K562 (cell line): ENCODE measurements around the gene EMC6. TPM values are rescaled to one million over a fixed set of nuclear protein-coding genes. Genes with fewer than 3 reads are reported as not detected.

Experiments
- ATAC-seq: fragments of 200-7000 bp; cut with Tn5 transposase; 3 replicates; pipeline ENCODE4 v1.9.1; 2020; ENCODE audit warnings: moderate library complexity
- BruUV-seq: library from RNA; stranded (reverse); fragments of 400-500 nt; replicated peaks from 2 replicates; lab custom pipeline; 2021; lab: Mats Ljungman, UMichigan
- CTCF ChIA-PET: fragments of 300-600 bp; formaldehyde crosslinking; extraction: SDS; loops from one replicate; lab custom pipeline; 2021; ENCODE audit warnings: low intra/inter-chr PET ratio; lab: Yijun Ruan, JAX
- POLR2A ChIA-PET: fragments of 300-600, 350-650 bp; sonication (Branson Sonifier 250); formaldehyde crosslinking; extraction: SDS; loops from one replicate; lab custom pipeline; 2021; ENCODE audit warnings: antibody characterized with exemption, inconsistent platforms; lab: Yijun Ruan, JAX
- DNase-seq, 4 experiments: peaks; one replicate each; pipeline versions ENCODE4 v3.0.0 to v3.0.0-alpha.2; 2011 to 2018; ENCODE audit warnings: low spot score in 3 of 4, mixed read lengths in 3 of 4; ENCODE audit errors: extremely low read depth in 1 of 4
- FAIRE-seq: peaks from 2 replicates; lab custom pipeline; 2011; peaks lifted over from hg19 to GRCh38; lab: Jason Lieb, UNC
- H2AFZ ChIP-seq: 2 replicates; pipeline ENCODE4 v1.6.0; 2011; ENCODE audit warnings: low read depth, low read length, control low read depth, inconsistent platforms
- H3K27ac ChIP-seq: fragments of 200-600 bp; 3 replicates; pipeline ENCODE4 v1.8.0; 2011; ENCODE audit warnings: low read depth, mild to moderate bottlenecking, control low read depth, inconsistent platforms, low read length, moderate library complexity, mixed read lengths; ENCODE audit errors: extremely low read depth
- H3K27me3 ChIP-seq, 2 experiments: fragments of 300-600 bp in 1 of 2; 2 replicates in 1 of 2; 3 replicates in 1 of 2; pipeline versions ENCODE4 v1.6.0 to v1.8.0; 2011; ENCODE audit warnings: inconsistent platforms in 2 of 2, low read length in 2 of 2, mild to moderate bottlenecking in 1 of 2, mixed read lengths in 1 of 2, moderate library complexity in 1 of 2; ENCODE audit not compliant: control insufficient read depth in 2 of 2, insufficient read depth in 2 of 2
- H3K36me3 ChIP-seq: fragments of 300-600 bp; 3 replicates; pipeline ENCODE4 v1.8.0; 2011; ENCODE audit warnings: mild to moderate bottlenecking, low read length, inconsistent platforms; ENCODE audit not compliant: control insufficient read depth, insufficient read depth
- H3K4me1 ChIP-seq, 2 experiments: fragments of 200-600 bp in 1 of 2; replicated peaks in 1 of 2; 2 replicates in 1 of 2; 3 replicates in 1 of 2; pipeline versions ENCODE4 v1.5.1 to v1.8.0; 2011; ENCODE audit warnings: inconsistent platforms in 2 of 2, low read length in 2 of 2, mild to moderate bottlenecking in 1 of 2, mixed read lengths in 1 of 2, moderate library complexity in 1 of 2; ENCODE audit not compliant: control insufficient read depth in 2 of 2, insufficient read depth in 2 of 2
- H3K4me2 ChIP-seq: 2 replicates; pipeline ENCODE4 v1.6.1; 2011; ENCODE audit warnings: low read length, control low read depth, inconsistent platforms, mixed read lengths; ENCODE audit not compliant: insufficient read depth
- H3K4me3 ChIP-seq: fragments of 200-600 bp; sonication (generic), shearing (Covaris generic); 2 replicates; pipeline ENCODE4 v1.5.1; 2016; ENCODE audit warnings: control low read depth, inconsistent platforms
- H3K79me2 ChIP-seq: fragments of 200-600 bp; 3 replicates; pipeline ENCODE4 v1.8.0; 2011; ENCODE audit warnings: low read length, inconsistent platforms; ENCODE audit not compliant: control insufficient read depth, insufficient read depth
- H3K9ac ChIP-seq, 2 experiments: 2 replicates each; pipeline versions ENCODE4 v1.6.0 to v1.6.1; 2011; ENCODE audit warnings: low read depth in 2 of 2, low read length in 2 of 2, control low read depth in 1 of 2, inconsistent platforms in 1 of 2, mild to moderate bottlenecking in 1 of 2, mixed read lengths in 1 of 2; ENCODE audit not compliant: insufficient read depth in 1 of 2
- H3K9me1 ChIP-seq: one replicate; pipeline ENCODE4 v1.6.0; 2011; ENCODE audit warnings: inconsistent platforms, mild to moderate bottlenecking, low read length, moderate library complexity; ENCODE audit not compliant: control insufficient read depth, insufficient read depth
- H3K9me3 ChIP-seq: replicated peaks from 2 replicates; pipeline ENCODE4 v1.5.1; 2011; ENCODE audit warnings: low read depth, low read length, inconsistent platforms; ENCODE audit not compliant: control insufficient read depth, insufficient read depth
- H4K20me1 ChIP-seq: replicated peaks from 2 replicates; pipeline ENCODE4 v1.6.1; 2011; ENCODE audit warnings: low read length, inconsistent platforms, mixed read lengths; ENCODE audit not compliant: control insufficient read depth, insufficient read depth
- MNT ChIP-seq, 2 experiments: fragments of 450-650 bp; conservative IDR thresholded peaks; 2 replicates each; pipeline ENCODE4 v1.6.1; 2017; ENCODE audit warnings: mild to moderate bottlenecking in 2 of 2, moderate library complexity in 2 of 2
- POLR2AphosphoS5 ChIP-seq: IDR thresholded peaks from 2 replicates; pipeline ENCODE4 v1.6.1; 2011; ENCODE audit warnings: mild to moderate bottlenecking, low read depth, low read length, moderate library complexity; ENCODE audit not compliant: control insufficient read depth, insufficient read depth
- SMARCA4 ChIP-seq: fragments of 450-650 bp; IDR thresholded peaks from 2 replicates; pipeline ENCODE4 v1.6.1; 2016
- TEAD1 ChIP-seq, 2 experiments: fragments of 450-650 bp in 1 of 2; sonication (generic) in 1 of 2; formaldehyde crosslinking; IDR thresholded peaks; 2 replicates each; pipeline versions ENCODE4 v1.4.0 to v1.8.0; 2020 to 2022; ENCODE audit warnings: mild to moderate bottlenecking in 2 of 2, missing genetic modification reagents in 1 of 2
- UBTF ChIP-seq, 2 experiments: IDR thresholded peaks; 2 replicates each; pipeline ENCODE4 v1.6.1; 2012; ENCODE audit warnings: improper control_type of control experiment in 2 of 2, low read depth in 2 of 2, low read length in 2 of 2, borderline replicate concordance in 1 of 2
- ZFP91 ChIP-seq: sonication (generic); formaldehyde crosslinking; IDR thresholded peaks from 2 replicates; pipeline ENCODE4 v1.8.0; 2022; ENCODE audit warnings: mild to moderate bottlenecking, missing genetic modification reagents
- ZNF436 ChIP-seq: fragments of 250-450, 450-650 bp; sonication (Bioruptor Pico); formaldehyde crosslinking; IDR thresholded peaks from 2 replicates; pipeline ENCODE4 v1.7.0; 2020; ENCODE audit warnings: mild to moderate bottlenecking
- WGBS: fragments of 100-300 bp; shearing (Covaris generic); methylation state at CpG from one replicate; pipeline ENCODE4 v1.1.6; 2016; ENCODE audit warnings: low coverage, mixed read lengths; ENCODE audit not compliant: insufficient coverage; ENCODE audit errors: missing lambda C conversion rate; 5-methylcytosine and 5-hydroxymethylcytosine counted together
- in situ Hi-C: fragments of 300-500 bp; cut with MboI; formaldehyde crosslinking; loops from 4 replicates; pipeline ENCODE4 v1.15.0; 2018; ENCODE audit warnings: inconsistent platforms, mixed read lengths
- intact Hi-C: fragments of 100-400 bp; cut with micrococcal nuclease; formaldehyde crosslinking; loops from 2 replicates; pipeline ENCODE4 v1.14.2; 2022
- polyA plus RNA-seq, 8 experiments: library from polyadenylated mRNA; depleted of rRNA in 4 of 8; stranded (reverse) in 5 of 8; unstranded in 3 of 8; fragments of >200 nt; fragmentation: Nextera tagmentation in 2 of 8; fragmentation: Illumina TruSeq in 1 of 8; extraction: Ambion mirVana in 2 of 8; extraction: Trizol in 1 of 8; gene quantifications; 2 replicates each; pipeline versions ENCODE4 v1.2.1 to v1.2.3, GENCODE V29; 2011 to 2014; ENCODE audit warnings: inconsistent platforms in 1 of 8, missing spikeins in 1 of 8
- total RNA-seq, 7 experiments: library from RNA; depleted of rRNA in 6 of 7; stranded (reverse); fragments of >200 nt in 6 of 7; fragmentation: Illumina TruSeq in 2 of 7; extraction: Trizol in 2 of 7; gene quantifications; 2 replicates each; pipeline versions ENCODE4 v1.2.1 to v1.2.3, GENCODE V29; 2011 to 2021; ENCODE audit warnings: low replicate concordance in 1 of 7
- TF ChIP-seq, protein P1 (sequence below): fragments of 200-400 bp; formaldehyde crosslinking; IDR thresholded peaks from 2 replicates; pipeline ENCODE4 v1.6.1; 2017; ENCODE audit warnings: mild to moderate bottlenecking, low read depth, low read length, moderate library complexity

Gene EMC6
- total and polyA plus RNA-seq, 9 of the 15 experiments (the other 6 are each of a cell fraction or from before 2014, with no cell fraction given): 2.9 to 136 (median 24.9) TPM

DNA sequence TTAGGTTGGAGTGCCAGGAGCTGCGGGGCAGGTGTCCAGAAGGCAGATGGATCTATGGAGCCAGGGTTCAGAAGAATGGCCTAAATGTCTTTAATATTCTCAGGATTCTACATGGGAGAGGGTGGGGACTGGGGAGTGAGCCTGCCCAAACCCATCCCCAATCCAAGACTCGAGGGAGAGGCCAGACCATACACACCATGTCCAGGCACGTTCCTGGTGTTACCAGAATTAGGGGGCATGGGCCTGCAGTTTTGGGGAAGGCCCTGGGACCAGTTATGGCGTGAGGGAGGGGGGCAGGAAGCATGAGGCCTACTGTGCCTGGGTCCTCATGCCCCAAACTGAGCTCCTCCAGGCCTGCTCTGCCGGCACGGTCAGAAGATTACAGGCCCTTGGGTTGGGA lies 2.1 kb upstream of the EMC6 start (continued):
- TF ChIP-seq UBTF (IDR thresholded peaks at IDR 0.05; ENCODE audit: borderline replicate concordance in 1 of 2, low read depth in 2 of 2, low read length in 2 of 2) (no peak), ZFP91 (CRISPR knock-in tag) (no peak)

DNA sequence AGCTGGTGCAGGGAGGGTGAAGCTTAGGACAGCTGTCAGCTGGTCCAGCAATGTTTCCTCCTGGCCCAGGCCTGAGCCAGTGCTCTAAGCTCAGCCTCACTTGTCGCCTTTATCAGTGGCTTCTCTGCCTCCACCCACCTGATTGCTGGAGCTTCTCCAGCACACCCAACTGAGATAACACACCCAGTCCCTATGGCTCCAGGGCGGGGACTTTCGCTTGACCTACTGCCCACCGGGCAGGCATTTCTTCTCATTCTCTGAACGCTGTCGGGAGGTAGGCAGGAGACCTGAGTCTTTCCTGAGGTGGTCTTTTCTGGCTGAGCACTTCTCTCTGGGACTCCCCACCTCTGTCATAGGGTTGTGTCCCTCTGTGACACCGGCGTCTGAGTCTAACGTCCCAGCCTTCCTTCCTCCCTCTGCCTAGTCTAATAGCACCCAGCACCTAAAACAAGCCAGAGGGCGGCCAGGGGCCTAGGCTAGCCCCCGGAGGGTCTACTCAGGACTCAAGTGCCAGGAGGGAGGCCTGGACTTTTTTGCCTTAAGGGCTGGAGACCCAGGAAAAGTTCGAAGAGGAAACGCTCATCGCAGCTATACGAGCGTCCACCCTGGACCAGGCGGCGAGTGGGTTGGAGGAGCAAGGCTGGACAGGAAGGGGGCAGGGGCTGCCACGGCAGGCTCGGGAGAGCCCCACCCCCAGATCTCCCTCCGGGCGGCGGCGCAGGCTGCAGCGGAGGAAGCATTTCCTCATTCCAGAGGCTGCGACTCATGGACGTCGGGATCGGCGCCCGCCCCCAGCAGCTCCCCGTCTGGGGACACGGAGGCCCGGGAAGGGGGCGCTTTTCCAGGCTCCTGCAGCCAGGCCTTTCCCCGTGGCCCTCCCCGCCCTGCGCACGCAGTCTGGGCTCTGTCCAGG lies 990 bp upstream of the EMC6 start:
- WGBS: 0% methylated on average over 18 of the region's 39 CpGs
- TF ChIP-seq TEAD1 (CRISPR knock-in tag; IDR thresholded peaks at IDR 0.05) (peak in 1 of 2 experiments; percentile 65; a peak in 1 of 4 replicates), POLR2AphosphoS5 (no peak), SMARCA4 (peak; percentile 45), ZNF436 (peak; percentile 16; the same call in 1 of the 2 replicates), MNT (conservative IDR thresholded peaks at IDR 0.05) (peak in 1 of 2 experiments; percentile 9; a peak in 1 of 4 replicates)
- TF ChIP-seq, protein P1, sequence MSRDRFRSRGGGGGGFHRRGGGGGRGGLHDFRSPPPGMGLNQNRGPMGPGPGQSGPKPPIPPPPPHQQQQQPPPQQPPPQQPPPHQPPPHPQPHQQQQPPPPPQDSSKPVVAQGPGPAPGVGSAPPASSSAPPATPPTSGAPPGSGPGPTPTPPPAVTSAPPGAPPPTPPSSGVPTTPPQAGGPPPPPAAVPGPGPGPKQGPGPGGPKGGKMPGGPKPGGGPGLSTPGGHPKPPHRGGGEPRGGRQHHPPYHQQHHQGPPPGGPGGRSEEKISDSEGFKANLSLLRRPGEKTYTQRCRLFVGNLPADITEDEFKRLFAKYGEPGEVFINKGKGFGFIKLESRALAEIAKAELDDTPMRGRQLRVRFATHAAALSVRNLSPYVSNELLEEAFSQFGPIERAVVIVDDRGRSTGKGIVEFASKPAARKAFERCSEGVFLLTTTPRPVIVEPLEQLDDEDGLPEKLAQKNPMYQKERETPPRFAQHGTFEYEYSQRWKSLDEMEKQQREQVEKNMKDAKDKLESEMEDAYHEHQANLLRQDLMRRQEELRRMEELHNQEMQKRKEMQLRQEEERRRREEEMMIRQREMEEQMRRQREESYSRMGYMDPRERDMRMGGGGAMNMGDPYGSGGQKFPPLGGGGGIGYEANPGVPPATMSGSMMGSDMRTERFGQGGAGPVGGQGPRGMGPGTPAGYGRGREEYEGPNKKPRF: no peak

More for the DNA sequence above, 990 bp upstream of the EMC6 start:
- H3K4me1 ChIP-seq: peaks cover 6 to 37% of the 10 kb centered on the region in 2 experiments; a peak in 4 of 5 replicates
- peak; percentile 90 for FAIRE-seq
- ChIA-PET POLR2A (interaction anchor here (0.6 to 1.6 kb wide), 5 partner anchors 9 to 27 kb away, joined by 3 to 5 read pairs (median 3); no protein-coding TSS in a partner anchor), CTCF (no interaction called here)
- H3K4me3 ChIP-seq: peak overlapping the region; percentile 87
- peak overlapping the region; percentile 79 for H3K4me2 ChIP-seq
- H3K27ac ChIP-seq: peak overlapping the region; percentile 57
- no peaks in the 10 kb centered on the region for H3K9me3 ChIP-seq
- in situ Hi-C loops (no loop called here), intact Hi-C loops (no loop called here)
- H2AFZ ChIP-seq: peak overlapping the region; percentile 75
- H4K20me1 ChIP-seq: 0 out of 2 replicates have a peak, but pooled peaks cover 16% of the 10 kb centered on the region
- peaks cover 6% of the 10 kb centered on the region for H3K9me1 ChIP-seq
- DNase-seq: peak; percentile 51 to 88 (median 74)
- peak overlapping the region; percentile 53 to 90 for H3K9ac ChIP-seq
- peaks cover 20% of the 10 kb centered on the region for H3K79me2 ChIP-seq
- ATAC-seq: peak; percentile 76
- H3K27me3 ChIP-seq: no peaks in the 10 kb centered on the region
- TSS peak; percentile 39 for BruUV-seq
- H3K36me3 ChIP-seq: peaks cover 7% of the 10 kb centered on the region; the same call in 2 of the 3 replicates
